GM19193 (cell line): ENCODE data around the gene NID1.

Experiments
- POLR2A ChIP-seq: IDR thresholded peaks from 4 replicates; pipeline ENCODE4 v1.6.1; 2011; ENCODE audit not compliant: insufficient read depth, insufficient read length; ENCODE audit errors: extremely low read depth

Gene NID1

GRCh38 chr1:236064674-236065508 lies at the start of gene NID1:
Gene NID1 (minus strand): TSS chr1:236065090. CDS start chr1:236065079, 11 bp downstream.
- TF ChIP-seq POLR2A: peak; percentile 33

- no peak for TF ChIP-seq POLR2A
Observed at GRCh38 chr1:236114076-236114747, 49.3 kb upstream of the NID1 start.

- no peak for TF ChIP-seq POLR2A
Observed at GRCh38 chr1:236113324-236114032, 48.6 kb upstream of the NID1 start.

GRCh38 chr1:236112332-236112627 lies 47.4 kb upstream of the NID1 start:
- no peak for TF ChIP-seq POLR2A

GRCh38 chr1:236111527-236112331 lies 46.8 kb upstream of the NID1 start:
- no peak for TF ChIP-seq POLR2A

- no peak for TF ChIP-seq POLR2A
Observed at GRCh38 chr1:236110137-236110536, 45.2 kb upstream of the NID1 start.

- TF ChIP-seq POLR2A: no peak
Observed at GRCh38 chr1:236108027-236108648, 43.2 kb upstream of the NID1 start.

- TF ChIP-seq POLR2A: no peak
Observed at GRCh38 chr1:236107121-236107907, 42.4 kb upstream of the NID1 start.

- no peak for TF ChIP-seq POLR2A
Observed at GRCh38 chr1:236103646-236104218, 38.8 kb upstream of the NID1 start.

- no peak for TF ChIP-seq POLR2A
Observed at GRCh38 chr1:236103059-236103458, 38.2 kb upstream of the NID1 start.

GRCh38 chr1:236102611-236103010 lies 37.7 kb upstream of the NID1 start:
- no peak for TF ChIP-seq POLR2A

GRCh38 chr1:236101233-236102200 lies 36.6 kb upstream of the NID1 start:
- TF ChIP-seq POLR2A: no peak
